ENCODE results near the gene MAST4.

DNA sequence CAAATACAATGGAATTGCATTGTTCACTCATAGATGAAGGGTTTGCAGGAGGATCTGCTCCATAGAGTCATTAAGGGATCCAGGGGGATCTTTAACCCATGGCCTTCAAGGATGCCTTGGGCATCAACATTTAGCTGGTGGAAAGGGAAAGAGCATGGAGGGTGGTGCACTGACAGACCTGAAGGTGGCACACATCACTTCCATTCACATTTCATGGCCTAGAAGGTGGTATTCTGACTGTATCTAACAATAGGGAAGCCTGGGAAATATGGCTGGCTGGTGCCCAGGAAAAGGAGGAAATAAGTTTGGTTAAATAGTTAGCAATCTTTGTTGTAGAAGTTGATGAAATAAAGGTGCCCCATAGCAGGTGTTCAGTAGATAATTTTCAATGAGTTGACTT lies 370.2 kb downstream of the MAST4 start:
- no peak for TF ChIP-seq POLR2AphosphoS5 (IDR thresholded peaks at IDR 0.05; ENCODE audit: low read depth)
- TF ChIP-seq, protein P1, sequence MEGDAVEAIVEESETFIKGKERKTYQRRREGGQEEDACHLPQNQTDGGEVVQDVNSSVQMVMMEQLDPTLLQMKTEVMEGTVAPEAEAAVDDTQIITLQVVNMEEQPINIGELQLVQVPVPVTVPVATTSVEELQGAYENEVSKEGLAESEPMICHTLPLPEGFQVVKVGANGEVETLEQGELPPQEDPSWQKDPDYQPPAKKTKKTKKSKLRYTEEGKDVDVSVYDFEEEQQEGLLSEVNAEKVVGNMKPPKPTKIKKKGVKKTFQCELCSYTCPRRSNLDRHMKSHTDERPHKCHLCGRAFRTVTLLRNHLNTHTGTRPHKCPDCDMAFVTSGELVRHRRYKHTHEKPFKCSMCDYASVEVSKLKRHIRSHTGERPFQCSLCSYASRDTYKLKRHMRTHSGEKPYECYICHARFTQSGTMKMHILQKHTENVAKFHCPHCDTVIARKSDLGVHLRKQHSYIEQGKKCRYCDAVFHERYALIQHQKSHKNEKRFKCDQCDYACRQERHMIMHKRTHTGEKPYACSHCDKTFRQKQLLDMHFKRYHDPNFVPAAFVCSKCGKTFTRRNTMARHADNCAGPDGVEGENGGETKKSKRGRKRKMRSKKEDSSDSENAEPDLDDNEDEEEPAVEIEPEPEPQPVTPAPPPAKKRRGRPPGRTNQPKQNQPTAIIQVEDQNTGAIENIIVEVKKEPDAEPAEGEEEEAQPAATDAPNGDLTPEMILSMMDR (IDR thresholded peaks at IDR 0.05; ENCODE audit: insufficient read depth, low read length) = no peak
